SU-DHL-6 (cell line): ENCODE data around the gene SRGAP3.

Source experiments
- H2AFZ ChIP-seq: fragments of 200-600 bp; sonication (generic); 2 replicates; pipeline ENCODE4 v1.6.1; 2014; ENCODE audit warnings: low read depth, mild to moderate bottlenecking, moderate library complexity, mixed read lengths, antibody characterized with exemption, low read length; ENCODE audit not compliant: severe bottlenecking
- H3F3A ChIP-seq: fragments of 200-600 bp; shearing (Covaris generic); 2 replicates; pipeline ENCODE4 v1.6.0; 2016; ENCODE audit warnings: antibody characterized with exemption, mild to moderate bottlenecking; ENCODE audit not compliant: insufficient read depth
- H3K27ac ChIP-seq: fragments of 200-600 bp; sonication (generic); 2 replicates; pipeline ENCODE4 v1.5.1; 2016; ENCODE audit warnings: low read depth, mild to moderate bottlenecking, low read length, moderate library complexity, mixed read lengths
- H3K27me3 ChIP-seq: fragments of 200-600 bp; sonication (generic), shearing (Covaris generic); 2 replicates; pipeline ENCODE4 v1.6.0; 2014; ENCODE audit warnings: mild to moderate bottlenecking, low read length
- H3K36me3 ChIP-seq: fragments of 200-600 bp; sonication (generic); 2 replicates; pipeline ENCODE4 v1.6.1; 2014; ENCODE audit warnings: mild to moderate bottlenecking, low read length, mixed read lengths
- H3K4me2 ChIP-seq: fragments of 300-600, 200-600 bp; shearing (Covaris generic), sonication (generic); 2 replicates; pipeline ENCODE4 v1.6.0; 2014; ENCODE audit warnings: low read length, low read depth, mild to moderate bottlenecking; ENCODE audit not compliant: poor library complexity, severe bottlenecking
- H3K4me3 ChIP-seq: fragments of 200-600 bp; sonication (generic); 2 replicates; pipeline ENCODE4 v1.5.1; 2014; ENCODE audit warnings: antibody characterized with exemption, low read length, mild to moderate bottlenecking, mixed read lengths; ENCODE audit not compliant: insufficient read depth, poor library complexity, severe bottlenecking
- H3K79me2 ChIP-seq: fragments of 200-600 bp; sonication (generic); 2 replicates; pipeline ENCODE4 v1.6.1; 2014; ENCODE audit warnings: mild to moderate bottlenecking, low read length, moderate library complexity; ENCODE audit not compliant: insufficient read depth
- H3K9ac ChIP-seq: fragments of 200-600 bp; sonication (generic); 2 replicates; pipeline ENCODE4 v1.7.0; 2014; ENCODE audit warnings: mild to moderate bottlenecking, low read length
- H3K9me2 ChIP-seq: fragments of 200-600 bp; sonication (generic); replicated peaks from 2 replicates; pipeline ENCODE4 v1.6.1; 2014; ENCODE audit warnings: low read length; ENCODE audit not compliant: insufficient read depth
- H3K9me3 ChIP-seq: fragments of 200-600 bp; sonication (generic); 2 replicates; pipeline ENCODE4 v1.6.1; 2014; ENCODE audit warnings: low read length, mixed read lengths; ENCODE audit not compliant: insufficient read depth
- H4K20me1 ChIP-seq: fragments of 200-600 bp; sonication (generic); 2 replicates; pipeline ENCODE4 v1.6.1; 2014; ENCODE audit warnings: low read depth, mild to moderate bottlenecking, antibody characterized with exemption, low read length, moderate library complexity, mixed read lengths
- EZH2phosphoT487 ChIP-seq: fragments of 200-600 bp; sonication (generic), shearing (Covaris generic); conservative IDR thresholded peaks from 2 replicates; pipeline ENCODE4 v1.6.1; 2018; ENCODE audit warnings: mild to moderate bottlenecking, antibody characterized with exemption, low read length, moderate library complexity, mixed read lengths
- TF ChIP-seq, protein P1 (sequence below): fragments of 200-600 bp; sonication (generic); IDR thresholded peaks from one replicate; pipeline ENCODE4 v1.5.1; 2017; ENCODE audit warnings: antibody characterized with exemption, mild to moderate bottlenecking, low read length, moderate library complexity; ENCODE audit not compliant: insufficient read depth, poor library complexity, severe bottlenecking

The SRGAP3 gene

GRCh38 chr3:9244495-9245183 lies 4.8 kb downstream of the SRGAP3 start:
- Histone ChIP-seq H3K9me2 (no peaks in the 10 kb centered on the region), H2AFZ (no peak overlapping the region), H3K27me3 (no peaks in the 10 kb centered on the region), H3K27ac (no peak overlapping the region), H3F3A (no peaks in the 10 kb centered on the region), H3K4me2 (no peak overlapping the region), H3K9me3 (no peaks in the 10 kb centered on the region), H4K20me1 (no peaks in the 10 kb centered on the region), H3K9ac (no peak overlapping the region), H3K4me3 (no peak overlapping the region), H3K36me3 (no peaks in the 10 kb centered on the region), H3K79me2 (no peaks in the 10 kb centered on the region)
- TF ChIP-seq, protein P1, sequence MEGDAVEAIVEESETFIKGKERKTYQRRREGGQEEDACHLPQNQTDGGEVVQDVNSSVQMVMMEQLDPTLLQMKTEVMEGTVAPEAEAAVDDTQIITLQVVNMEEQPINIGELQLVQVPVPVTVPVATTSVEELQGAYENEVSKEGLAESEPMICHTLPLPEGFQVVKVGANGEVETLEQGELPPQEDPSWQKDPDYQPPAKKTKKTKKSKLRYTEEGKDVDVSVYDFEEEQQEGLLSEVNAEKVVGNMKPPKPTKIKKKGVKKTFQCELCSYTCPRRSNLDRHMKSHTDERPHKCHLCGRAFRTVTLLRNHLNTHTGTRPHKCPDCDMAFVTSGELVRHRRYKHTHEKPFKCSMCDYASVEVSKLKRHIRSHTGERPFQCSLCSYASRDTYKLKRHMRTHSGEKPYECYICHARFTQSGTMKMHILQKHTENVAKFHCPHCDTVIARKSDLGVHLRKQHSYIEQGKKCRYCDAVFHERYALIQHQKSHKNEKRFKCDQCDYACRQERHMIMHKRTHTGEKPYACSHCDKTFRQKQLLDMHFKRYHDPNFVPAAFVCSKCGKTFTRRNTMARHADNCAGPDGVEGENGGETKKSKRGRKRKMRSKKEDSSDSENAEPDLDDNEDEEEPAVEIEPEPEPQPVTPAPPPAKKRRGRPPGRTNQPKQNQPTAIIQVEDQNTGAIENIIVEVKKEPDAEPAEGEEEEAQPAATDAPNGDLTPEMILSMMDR = no peak
- no peak for TF ChIP-seq EZH2phosphoT487

DNA sequence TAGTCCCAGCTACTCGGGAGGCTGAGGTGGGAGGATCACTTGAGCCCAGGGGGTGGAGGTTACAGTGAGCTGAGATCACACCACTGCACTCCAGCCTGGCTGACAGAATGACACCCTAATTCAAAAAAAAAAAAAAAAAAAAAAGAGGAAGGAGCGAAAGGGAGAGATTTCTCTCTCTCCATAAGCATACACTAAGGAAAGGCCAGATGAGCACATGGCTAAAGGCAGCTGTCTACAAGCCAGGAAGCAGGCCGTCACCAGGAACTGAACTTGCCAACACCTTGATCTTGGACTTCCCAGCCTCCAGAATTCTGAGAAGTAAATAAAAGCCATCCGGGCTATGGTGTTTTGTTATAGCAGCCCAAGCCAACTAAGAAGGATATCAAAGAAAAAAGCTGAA lies 7.5 kb downstream of the SRGAP3 start:
- no peaks in the 10 kb centered on the region for H4K20me1 ChIP-seq
- no peaks in the 10 kb centered on the region for H3K36me3 ChIP-seq
- no peak overlapping the region for H3K9ac ChIP-seq
- no peaks in the 10 kb centered on the region for H3F3A ChIP-seq
- H3K79me2 ChIP-seq = no peaks in the 10 kb centered on the region
- TF ChIP-seq, protein P1 = no peak
- no peak for TF ChIP-seq EZH2phosphoT487
- H3K9me3 ChIP-seq = no peaks in the 10 kb centered on the region
- H3K27ac ChIP-seq = no peak overlapping the region
- H3K9me2 ChIP-seq = no peaks in the 10 kb centered on the region
- H2AFZ ChIP-seq = no peak overlapping the region
- no peak overlapping the region for H3K4me3 ChIP-seq
- no peak overlapping the region for H3K4me2 ChIP-seq
- no peaks in the 10 kb centered on the region for H3K27me3 ChIP-seq

DNA sequence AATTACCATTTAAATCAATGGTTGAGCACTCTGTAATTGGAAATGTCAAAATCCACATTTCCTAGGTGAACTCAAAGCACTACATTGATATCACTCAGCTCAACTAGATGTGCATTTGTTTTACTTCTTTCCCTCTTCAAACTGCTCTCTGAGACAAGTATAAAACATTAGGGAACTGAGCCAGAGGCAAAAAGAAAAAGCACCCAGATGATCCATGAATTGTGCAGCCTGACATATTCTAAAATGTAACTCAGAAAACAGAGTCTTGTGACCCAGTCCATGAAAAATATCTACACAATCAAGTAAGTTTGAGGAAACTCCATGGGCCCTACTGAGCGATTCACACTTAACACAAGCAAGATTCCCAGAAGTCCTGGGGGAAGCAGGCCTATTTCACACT lies 9.8 kb downstream of the SRGAP3 start:
- Histone ChIP-seq H3K27me3 (no peaks in the 10 kb centered on the region), H3K4me2 (no peak overlapping the region), H3K27ac (no peak overlapping the region), H3K36me3 (no peaks in the 10 kb centered on the region), H2AFZ (no peak overlapping the region), H3K9me3 (no peaks in the 10 kb centered on the region), H3K9me2 (no peaks in the 10 kb centered on the region), H3K79me2 (no peaks in the 10 kb centered on the region), H3F3A (no peaks in the 10 kb centered on the region), H3K4me3 (no peak overlapping the region), H3K9ac (no peak overlapping the region), H4K20me1 (no peaks in the 10 kb centered on the region)
- TF ChIP-seq, protein P1 = no peak
- no peak for TF ChIP-seq EZH2phosphoT487
